ENCODE measurements around the gene LAS1L.
A peak's percentile ranks its signal among the peaks of the same experiment; 100 is the strongest.
"Not testable (repeated sequence)": the region's sequence is repeated elsewhere in the genome, so short reads cannot be mapped to it uniquely, and the experiment has no call there.

Gene LAS1L

DNA sequence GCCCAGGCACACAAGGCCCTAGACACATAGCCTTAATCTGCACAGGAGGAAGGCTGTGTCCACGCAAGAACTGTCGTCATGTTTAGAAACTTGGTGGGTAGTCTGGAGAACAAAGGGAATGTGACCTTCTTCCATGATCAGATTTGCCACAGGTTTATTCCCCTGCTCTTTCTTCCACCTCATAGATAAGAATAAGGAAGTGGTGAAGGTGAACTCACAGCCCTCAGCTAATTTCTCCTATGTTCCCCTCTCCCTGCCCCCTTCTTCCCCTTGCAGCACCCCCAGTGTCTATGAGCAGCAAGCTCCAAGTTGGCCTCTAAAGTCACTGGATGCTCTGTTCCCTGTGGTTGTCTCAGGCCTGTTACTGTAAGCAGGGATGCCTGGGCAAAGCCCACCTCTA lies 39.8 kb upstream of the LAS1L start:
- H3K4me3 ChIP-seq (replicated peaks; ENCODE audit: low read depth, low read length) = no peak overlapping the region
- no peak for DNase-seq (ENCODE audit: low read depth)
- TF ChIP-seq, protein P1, sequence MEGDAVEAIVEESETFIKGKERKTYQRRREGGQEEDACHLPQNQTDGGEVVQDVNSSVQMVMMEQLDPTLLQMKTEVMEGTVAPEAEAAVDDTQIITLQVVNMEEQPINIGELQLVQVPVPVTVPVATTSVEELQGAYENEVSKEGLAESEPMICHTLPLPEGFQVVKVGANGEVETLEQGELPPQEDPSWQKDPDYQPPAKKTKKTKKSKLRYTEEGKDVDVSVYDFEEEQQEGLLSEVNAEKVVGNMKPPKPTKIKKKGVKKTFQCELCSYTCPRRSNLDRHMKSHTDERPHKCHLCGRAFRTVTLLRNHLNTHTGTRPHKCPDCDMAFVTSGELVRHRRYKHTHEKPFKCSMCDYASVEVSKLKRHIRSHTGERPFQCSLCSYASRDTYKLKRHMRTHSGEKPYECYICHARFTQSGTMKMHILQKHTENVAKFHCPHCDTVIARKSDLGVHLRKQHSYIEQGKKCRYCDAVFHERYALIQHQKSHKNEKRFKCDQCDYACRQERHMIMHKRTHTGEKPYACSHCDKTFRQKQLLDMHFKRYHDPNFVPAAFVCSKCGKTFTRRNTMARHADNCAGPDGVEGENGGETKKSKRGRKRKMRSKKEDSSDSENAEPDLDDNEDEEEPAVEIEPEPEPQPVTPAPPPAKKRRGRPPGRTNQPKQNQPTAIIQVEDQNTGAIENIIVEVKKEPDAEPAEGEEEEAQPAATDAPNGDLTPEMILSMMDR (IDR thresholded peaks at IDR 0.05; ENCODE audit: low read length, missing control alignments) = no peak

DNA sequence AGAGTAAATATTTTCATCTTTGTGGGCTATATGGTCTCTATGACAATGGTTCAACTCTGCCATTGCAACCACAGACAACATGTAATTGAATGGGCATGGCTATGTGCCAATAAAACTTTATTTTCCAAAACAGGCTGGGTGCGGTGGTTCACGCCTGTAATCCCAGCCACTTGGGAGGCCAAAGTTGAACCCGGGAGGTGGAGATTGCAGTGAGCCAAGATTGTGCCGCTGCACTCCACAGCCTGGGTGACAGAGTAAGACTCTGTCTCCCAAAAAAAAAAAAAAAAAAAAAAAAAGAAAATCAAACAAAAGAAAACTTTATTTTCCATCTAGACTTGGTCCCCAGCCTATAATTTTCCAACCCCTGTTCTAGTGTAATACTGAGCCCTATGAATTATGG lies 38.4 kb upstream of the LAS1L start:
- TF ChIP-seq, protein P1 (IDR thresholded peaks at IDR 0.05; ENCODE audit: low read length, missing control alignments) = no peak
- no peak for DNase-seq (ENCODE audit: low read depth)
- H3K4me3 ChIP-seq (replicated peaks; ENCODE audit: low read depth, low read length) = no peak overlapping the region

DNA sequence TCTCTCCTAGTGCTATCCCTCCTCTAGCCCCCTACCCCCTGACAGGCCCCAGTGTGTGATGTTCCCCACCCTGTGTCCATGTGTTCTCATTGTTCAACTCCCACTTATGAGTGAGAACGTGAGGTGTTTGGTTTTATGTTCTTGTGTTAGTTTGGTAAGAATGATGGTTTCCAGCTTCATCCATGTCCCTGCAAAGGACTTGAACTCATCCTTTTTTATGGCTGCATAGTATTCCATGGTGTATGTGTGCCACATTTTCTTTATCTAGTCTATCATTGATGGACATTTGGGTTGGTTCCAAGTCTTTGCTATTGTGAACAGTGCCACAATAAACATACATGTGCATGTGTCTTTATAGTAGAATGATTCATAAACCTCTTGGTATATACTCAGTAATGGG lies 28.3 kb upstream of the LAS1L start:
- not testable (repeated sequence) for DNase-seq (ENCODE audit: low read depth); H3K4me3 ChIP-seq (replicated peaks; ENCODE audit: low read depth, low read length)

DNA sequence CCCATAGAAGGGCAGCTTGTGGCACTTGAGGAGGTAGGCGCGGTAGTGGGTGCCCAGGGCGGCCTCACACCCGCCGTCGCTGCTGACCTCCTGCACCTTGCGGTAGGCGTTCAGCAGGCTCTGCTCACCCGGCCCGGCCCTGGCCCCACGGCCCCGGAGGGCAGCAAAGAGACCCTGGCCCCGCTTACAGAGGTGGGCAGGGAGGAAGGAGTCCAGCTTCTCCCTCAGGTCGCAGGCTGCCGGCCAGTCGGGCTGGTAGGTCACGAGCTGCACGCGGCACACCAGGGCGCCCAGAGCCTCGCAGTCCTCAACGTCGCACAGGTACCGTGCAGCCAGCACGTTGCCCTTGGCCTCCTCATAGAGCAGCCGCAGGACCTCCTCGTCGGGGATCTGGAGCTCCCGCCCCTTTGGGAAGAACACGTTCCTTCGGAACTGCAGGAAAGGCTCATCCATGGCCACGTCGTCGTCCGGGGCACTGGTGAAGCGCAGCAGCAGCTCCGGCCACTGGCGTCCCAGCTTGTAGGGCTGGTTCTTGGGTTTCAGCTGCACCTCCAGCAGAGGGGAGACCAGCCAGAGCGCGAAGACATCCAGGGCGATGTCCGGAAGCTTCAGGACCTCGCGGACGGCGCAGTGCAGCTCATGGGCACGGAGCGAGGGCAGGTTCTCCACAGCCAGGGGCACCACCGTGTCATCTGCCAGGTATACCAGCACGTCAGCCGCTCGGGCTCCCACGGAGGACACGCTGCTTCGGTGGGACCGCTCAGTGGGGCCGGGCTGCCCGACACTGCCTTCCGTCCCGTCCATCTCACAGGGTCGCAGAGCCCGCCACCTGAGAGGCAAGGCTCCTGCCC lies 17.1 kb upstream of the LAS1L start:
- no peak for DNase-seq (ENCODE audit: low read depth)
- TF ChIP-seq, protein P1 (IDR thresholded peaks at IDR 0.05; ENCODE audit: low read length, missing control alignments) = no peak
- no peak overlapping the region for H3K4me3 ChIP-seq (replicated peaks; ENCODE audit: low read depth, low read length)

DNA sequence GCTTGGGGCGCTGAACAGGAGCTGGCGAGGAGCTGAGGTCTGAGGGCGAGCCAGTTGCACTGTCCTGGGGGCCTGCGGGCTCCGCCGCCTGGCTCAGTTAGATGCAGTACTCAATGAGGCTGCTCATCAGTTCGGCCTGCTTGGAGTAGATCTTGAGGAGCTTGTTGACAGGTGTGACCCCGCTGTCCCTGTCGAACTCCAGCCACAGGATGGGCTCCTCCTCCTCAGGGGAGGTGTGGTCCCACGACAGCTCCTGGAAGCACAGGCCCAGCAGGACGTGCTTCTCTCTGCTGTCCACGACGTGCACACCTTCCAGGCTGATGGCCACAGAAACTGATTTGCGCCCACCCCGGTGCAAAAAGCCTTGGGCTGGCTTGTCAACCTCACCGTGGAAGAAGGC lies 16.5 kb upstream of the LAS1L start:
- H3K4me3 ChIP-seq (replicated peaks; ENCODE audit: low read depth, low read length) = no peak overlapping the region
- no peak for DNase-seq (ENCODE audit: low read depth)
- TF ChIP-seq, protein P1 (IDR thresholded peaks at IDR 0.05; ENCODE audit: low read length, missing control alignments) = no peak

DNA sequence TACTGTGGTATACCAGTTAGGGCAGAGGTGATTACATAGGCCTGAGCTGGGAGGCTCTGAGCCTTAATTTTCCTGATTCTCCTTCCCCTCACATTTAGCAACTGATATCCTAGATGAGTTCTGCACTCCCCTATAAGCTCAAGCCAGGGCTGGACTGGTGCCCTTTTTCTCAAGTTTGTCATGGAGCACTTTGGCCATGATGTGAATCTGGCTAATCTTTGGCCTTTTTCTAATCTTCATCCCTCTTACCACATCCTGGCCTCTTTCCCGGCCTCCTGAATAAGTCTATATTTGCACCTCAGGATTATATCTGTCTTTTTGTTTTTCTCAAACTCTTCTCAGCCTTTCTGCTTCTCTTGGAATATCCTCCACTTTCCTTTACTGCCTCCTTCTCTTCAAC lies 10.9 kb upstream of the LAS1L start:
- H3K4me3 ChIP-seq (replicated peaks; ENCODE audit: low read depth, low read length) = no peak overlapping the region
- no peak for DNase-seq (ENCODE audit: low read depth)
- TF ChIP-seq, protein P1 (IDR thresholded peaks at IDR 0.05; ENCODE audit: low read length, missing control alignments) = no peak

DNA sequence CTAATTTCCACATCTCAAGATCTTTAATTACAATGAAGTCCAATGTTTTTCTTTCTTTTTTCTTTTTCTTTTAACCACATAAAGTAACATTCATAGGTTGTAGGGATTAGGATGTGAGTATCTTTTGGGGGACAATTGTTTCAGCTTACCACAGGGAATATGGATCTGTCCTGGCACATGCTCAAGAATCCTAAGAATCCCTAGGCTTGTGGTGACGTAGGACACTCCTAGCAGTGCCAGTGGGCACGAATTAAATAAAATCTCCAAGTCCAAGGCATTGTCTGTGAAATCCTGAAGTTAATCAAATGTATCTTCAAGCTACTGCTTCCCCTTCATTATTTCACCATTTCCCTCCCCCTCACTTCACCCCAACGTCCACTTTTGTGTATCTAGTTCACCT lies 2.6 kb upstream of the LAS1L start:
- TF ChIP-seq, protein P1 (IDR thresholded peaks at IDR 0.05; ENCODE audit: low read length, missing control alignments) = no peak
- H3K4me3 ChIP-seq (replicated peaks; ENCODE audit: low read depth, low read length) = no peak overlapping the region
- DNase-seq (ENCODE audit: low read depth) = peak; percentile 11
